Measurements from ENCODE around the gene MYO18B.

DNA sequence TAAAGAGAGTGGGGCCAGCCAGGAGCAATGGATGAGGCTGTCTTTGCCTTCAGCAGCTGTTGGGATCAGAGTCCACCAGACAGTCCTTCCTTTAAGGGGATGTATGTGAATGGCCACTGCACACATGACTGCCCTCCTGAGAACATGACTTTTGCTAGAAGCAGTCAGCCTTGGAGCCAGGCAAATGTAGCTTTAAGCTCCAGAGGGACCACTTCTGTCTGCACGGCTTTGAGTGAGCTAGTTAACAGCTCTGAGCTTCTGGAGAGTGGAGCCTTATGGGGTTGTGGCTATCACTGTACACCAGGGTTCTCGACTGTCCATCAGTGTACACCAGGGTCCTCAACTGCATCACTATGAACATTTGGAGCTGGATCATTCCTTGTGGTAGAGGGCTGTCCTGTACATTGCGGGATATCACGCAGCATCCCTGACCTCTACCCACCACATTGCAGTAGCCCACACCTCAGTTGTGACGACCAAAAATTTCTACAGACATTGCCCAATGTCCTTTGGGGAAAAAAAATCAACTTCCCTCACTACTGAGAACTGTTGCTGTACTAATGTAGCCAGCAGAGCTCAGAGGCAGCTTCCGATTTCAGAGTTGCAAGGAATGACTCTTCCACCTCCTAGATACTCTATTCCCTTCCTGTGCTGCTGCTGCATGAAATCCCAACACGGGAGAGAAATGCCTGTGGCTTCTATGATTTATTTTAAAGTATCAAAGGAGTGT lies 169.4 kb downstream of the MYO18B start:
- TF ChIP-seq CTCF (conservative IDR thresholded peaks at IDR 0.05; ENCODE audit: low read depth, low read length) (no peak), EZH2phosphoT487 (IDR thresholded peaks at IDR 0.05; ENCODE audit: borderline replicate concordance, low read length) (no peak)

Data from PC-3 (cell line).